NCI-H2081 (cell line): ENCODE results near the gene GCG.

ENCODE experiments used
- DNase-seq, 2 experiments: peaks; one replicate each; lab custom pipeline; 2025; lab: John Stamatoyannopoulos, UW

The GCG gene

DNA sequence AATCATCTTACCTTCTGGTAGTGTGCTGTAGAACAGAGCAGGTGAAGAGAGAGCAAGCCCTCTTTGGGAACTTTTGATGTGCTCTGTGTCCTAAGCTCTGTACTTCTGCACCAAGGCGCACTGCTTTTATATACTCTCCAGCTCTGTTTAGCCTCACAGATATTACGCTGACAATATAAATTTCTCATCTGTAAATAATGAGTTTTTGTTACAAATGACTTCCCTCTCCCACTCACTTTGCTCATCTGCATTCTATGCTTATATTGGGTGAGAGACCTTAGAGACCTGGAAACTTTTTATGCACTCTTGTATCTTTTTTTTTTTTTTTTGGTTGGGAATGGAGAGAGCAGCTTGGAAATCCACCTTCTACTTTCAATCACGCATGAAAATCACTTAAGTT lies at the start of gene GCG:
TSS of gene GCG (minus strand) at position 101 of the 400 bp plus-strand sequence. CDS start 3,069 bp downstream, outside the sequence.
- DNase-seq: no peak

GRCh38 chr2:162200636-162201035 lies 48.6 kb upstream of the GCG start:
- DNase-seq: no peak

DNA sequence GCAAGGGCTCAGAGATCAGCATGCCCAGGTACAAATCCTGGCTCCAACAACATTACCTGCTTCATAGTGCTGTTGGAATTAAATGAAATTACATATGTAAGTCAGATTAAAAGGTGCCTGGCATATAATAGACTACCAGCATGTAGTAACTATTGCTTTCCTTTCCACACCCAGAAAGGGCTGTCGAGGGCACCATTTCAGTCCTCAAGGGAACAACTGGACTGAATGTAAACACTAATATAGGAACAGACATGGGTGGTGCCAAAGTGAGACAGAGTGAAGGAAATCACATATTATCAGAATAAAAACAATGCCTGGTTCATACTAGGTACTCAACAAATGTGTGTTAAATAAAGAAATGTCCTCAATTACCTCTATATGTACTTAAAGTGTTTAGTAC lies 47.9 kb upstream of the GCG start:
- no peak for DNase-seq

DNA sequence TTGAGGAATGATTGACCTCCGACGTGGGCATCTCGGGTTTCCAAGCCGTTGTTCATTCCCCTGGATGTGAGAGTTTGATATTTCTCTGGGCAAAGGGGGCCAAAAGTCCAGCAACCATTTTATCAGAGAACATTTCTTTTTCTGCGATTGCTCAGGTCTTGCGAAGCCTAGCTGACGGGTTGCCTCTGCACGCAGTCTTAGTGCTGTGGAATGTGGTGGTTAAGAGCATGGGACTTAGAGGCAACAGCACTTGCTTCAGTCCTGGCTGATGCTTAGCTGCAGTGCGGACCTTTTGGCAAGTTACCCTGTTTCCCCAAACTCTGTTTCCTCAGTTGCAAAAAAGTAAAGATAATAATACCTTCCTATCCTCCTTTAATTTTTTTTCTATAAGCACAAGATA lies 46.2 kb upstream of the GCG start:
- DNase-seq: no peak

DNA sequence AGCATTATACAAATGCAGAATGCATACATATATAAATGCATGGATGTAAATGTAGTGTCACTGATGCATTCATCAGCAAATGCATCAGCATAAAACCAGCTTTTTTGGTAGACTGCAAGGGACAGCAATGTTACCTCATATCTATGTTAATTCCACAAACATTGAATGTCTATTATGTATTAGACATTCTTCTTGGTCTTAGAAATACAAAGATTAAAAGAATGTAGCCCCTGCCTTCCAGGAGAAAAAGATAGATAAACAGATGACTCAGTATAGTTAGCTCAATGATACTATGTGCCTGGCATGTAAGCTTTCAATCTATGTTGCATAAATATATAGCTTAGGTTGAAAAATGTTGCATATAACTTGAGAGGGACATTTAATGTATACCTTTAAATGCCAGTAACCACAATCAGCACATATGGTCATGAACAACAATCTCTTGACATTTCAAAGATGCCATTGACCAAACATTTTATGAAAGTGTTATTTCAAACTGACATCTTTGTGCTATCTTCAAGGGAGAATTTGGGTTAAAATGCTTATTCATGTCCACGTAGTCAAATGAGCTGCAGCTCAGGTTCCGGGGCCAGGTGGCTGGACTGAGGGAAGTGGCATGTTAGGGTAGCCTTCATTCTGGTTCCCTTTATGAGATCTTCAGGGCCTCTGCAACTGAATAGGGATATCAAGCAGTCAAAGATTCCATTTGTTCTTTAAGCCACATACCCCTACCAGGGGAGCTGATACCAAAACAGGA lies 45.2 kb upstream of the GCG start:
- no peak for DNase-seq

GRCh38 chr2:162196638-162197037 lies 44.6 kb upstream of the GCG start:
- no peak for DNase-seq

- DNase-seq: no peak
Observed at GRCh38 chr2:162188451-162188850, 36.4 kb upstream of the GCG start.

DNA sequence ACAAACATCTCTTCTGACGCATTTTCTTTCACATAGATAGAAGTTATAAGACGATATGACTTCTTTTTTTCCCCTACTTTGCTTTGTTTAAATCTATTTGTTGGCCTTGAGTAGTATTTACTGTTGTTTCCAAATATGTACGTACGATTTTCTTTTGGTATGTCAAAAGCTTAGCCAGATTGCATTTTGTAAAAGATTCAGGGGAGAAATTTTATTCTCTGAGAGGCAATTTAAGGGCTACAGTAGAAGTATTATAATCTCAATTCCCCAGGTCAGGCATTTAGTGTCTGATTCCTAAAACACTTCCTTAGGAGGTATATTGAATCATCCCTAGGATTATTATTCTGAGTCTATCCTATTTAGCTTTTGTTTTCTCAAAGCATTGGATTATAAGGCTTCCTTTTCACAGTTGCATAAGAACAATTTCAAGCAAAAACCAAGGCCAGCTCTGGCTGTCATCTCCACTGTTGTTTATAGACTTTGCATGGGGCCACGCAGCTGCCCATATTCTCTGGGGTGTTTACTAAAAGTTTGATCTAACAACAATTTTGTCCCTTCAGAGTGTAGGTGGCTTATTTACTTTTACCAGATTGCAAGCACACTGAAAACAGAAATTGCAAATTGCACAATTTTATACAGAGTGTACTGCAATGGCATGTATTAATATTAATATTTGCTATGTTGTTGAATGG lies 33.6 kb upstream of the GCG start:
- DNase-seq: no peak

DNA sequence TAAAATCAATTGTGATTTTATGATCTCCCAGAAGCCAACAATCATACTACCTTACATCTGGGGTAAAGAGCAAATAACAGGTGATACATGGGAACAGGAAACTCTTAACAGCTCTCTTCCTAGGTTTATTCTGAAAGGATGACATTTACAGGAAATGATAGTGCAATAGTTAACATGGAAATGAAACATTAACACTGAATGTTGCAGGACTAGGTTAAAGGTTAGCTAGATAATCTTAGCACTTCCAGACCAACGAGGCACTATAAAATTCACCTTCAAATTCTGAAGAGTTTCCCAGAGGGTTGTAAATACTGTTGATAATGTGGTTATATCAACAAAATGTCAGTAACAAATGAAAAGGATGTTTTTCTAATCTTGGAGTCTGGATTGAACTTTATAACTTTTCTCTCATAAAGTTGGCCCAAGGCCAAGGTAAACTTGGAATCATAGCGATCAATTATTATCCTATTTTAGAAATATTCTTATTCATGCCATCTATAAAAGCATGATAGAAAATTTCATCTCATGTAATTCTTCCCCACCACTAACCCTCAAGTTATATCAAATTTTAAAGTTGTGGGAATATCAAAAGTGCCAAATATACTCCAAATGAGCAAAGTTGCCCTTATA lies 32.9 kb upstream of the GCG start:
- DNase-seq: no peak

DNA sequence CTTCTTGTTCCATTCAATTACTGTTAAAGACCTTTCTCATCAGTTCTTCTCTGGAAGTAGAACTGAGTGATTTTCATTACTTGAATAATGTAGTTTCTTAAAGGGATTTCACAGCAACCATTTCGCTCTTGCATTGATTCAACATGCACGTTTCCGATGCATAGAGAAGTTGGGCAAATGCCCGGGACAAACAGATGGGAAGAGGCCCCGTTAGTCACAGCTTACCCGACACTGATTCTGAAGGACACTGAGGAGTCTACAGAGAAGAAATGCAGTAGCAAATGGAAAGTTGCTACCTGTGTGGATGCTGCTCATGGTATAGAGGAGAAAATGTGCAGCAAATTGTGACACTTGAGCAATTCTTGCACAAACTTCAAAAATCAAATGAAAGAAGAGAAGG lies 32.3 kb upstream of the GCG start:
- DNase-seq: no peak

- no peak for DNase-seq
Observed at GRCh38 chr2:162182395-162182794, 30.3 kb upstream of the GCG start.

DNA sequence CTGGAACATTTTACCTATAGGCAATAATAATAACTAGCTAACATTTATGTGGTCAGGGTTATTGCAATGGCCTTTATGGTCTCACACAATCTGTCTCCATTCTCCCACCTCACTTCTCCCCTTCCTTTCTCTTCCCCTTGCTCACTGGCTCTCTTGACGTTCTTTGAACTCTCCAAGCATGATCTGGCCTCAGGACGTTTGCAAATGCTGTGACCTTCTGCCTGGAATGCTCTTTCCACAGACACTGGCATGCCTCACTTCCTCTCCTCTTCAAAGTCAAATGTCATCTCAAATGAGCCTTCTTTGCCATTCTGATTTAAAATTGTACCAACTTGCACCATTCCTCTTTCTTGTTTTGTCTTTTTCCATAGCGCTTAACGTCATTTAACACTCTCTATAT lies 25.3 kb upstream of the GCG start:
- no peak for DNase-seq

DNA sequence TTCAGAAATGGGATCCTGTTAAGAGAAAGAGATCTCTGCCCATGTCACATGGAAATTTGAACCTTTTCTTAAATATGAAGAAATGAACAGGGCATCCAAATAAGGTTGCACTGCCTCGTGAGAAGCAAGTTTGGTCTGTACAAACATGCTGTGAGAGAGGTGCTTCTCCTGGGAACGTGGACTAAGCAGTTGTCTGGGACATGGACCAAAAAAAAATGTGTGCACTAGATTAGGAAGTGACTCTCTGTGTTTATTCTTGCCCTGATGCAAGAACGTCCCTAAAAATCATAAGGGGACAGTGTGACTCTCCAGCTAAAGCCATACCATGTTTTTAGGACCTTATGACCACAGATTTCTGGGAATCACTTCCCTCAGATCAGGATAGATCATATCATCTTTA lies 23.7 kb upstream of the GCG start:
- DNase-seq: no peak

DNA sequence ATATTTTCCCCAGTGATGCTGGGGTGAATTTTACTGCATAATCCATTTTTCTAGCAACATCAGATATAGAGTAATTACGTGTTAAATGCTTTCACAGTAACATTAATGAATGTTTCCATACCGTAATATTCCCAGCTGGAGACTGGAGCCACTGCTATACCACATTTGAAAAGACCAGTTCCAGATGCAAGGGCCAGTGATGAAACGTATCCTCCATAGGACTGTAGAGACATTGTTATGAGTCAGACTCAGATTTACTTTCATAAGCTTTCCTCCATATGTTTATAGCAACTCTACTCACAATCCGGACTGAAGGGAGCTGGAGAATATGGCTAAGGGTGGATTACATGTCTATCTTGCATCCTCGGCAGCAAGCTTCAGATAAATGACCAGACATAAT lies 22.7 kb upstream of the GCG start:
- no peak for DNase-seq

GRCh38 chr2:162172802-162173370 lies 20.8 kb upstream of the GCG start:
- DNase-seq: peak in 1 of 2 experiments; percentile 4

DNA sequence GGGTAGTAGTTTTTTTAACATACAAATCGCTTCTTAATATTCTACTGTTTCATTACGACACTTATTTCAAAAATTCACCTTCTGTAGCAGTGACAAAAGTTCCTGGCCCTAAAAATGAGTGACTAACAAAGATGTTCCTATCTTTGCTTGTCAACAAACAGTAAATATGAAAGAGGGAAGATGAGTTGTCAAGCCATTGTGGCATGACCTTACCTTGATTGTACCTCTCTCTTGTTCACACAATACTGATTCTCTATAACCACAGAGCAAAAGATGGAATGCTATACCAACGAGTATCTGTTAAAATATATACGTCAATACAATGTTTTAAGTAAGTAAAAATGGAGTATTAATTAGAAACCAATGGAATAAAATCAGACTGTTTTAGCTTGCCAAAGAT lies 14.7 kb upstream of the GCG start:
- DNase-seq: no peak

- no peak for DNase-seq
Observed at GRCh38 chr2:162166174-162166573, 14.1 kb upstream of the GCG start.

GRCh38 chr2:162164802-162165201 lies 12.8 kb upstream of the GCG start:
- DNase-seq: no peak

DNA sequence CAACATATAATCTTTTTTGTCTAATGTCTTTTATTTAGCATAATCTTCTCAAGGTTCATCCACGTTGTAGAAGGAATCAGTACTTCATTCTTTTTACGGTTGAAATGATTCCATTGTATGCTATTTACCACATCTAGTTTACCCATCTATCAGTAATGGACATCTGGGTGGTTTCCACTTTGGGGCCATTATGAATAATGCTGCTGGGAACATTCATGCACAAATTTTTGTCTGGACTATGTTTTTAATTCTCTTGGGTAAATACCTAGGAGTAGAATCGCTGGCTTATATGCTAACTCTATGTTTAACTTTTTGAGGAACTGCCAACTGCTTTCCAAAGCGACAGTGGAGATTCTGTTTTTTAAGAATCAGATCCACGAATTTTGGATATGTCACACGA lies 7.4 kb upstream of the GCG start:
- no peak for DNase-seq

DNA sequence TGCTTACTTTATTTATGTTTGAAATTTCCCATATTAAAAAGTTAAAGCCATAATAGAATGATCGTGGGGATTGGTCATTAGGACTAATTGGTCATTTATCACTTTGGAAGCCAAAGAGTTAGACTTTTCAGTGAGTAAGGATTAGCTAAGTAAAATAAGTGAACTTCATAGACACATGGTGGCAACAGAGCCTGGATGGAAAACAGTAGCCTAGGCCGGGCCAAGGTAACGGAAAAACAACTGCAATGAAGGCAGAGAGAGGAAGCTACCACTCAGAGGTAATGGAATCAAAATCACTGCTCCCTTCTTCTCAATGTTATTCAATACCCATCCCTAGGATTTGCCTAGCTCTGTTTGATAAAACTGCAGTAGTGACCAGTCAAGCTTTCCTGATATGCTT lies 4.1 kb upstream of the GCG start:
- DNase-seq: no peak

DNA sequence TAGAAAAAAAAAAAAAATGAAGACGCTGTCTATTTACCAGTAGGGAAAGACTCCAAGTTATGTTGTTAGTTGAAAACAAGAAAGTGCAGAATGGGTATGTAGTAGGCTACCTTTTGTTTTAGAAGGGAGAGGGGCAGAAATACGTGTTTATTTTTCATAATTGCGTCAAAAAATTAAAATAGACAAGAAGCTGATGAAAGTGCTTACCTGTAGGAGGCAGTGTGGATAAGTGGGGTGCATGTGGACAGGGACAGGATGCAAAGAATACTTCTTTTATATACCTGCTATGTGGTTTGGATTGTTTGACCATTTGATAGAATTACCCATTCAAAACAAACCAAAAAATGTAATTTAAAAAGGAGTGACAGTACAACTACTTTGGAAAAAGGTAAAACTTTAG lies 3.0 kb upstream of the GCG start:
- DNase-seq: no peak

DNA sequence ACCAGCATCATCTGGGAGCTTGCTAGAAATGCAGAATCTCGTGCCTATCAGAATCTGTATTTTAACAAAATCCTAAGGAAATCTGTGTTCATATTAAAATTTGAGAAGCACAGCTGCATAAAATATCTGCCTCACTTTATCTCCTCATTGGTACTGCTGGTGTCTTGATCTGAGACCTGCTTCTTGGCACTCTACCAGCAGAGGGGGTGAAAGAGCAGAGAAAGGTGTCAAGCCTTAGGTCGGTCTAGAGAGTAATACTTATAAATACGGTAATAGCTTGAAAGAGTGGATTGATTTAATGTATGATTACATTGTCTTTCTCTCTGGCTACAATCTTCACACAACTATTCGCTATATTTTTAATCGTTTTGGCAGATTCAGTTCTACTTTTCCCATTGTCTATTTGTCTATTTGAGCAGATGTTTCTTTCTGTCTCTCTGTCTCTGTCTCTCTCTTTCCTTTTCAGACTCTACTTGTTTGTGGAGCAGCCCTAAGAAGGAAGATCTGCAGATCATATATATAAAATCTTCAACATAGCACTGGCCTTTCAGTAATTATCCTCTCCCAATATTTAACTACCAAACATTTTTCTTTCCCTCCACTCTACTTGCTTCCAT lies 1.7 kb upstream of the GCG start:
- DNase-seq: peak; percentile 54 to 66

DNA sequence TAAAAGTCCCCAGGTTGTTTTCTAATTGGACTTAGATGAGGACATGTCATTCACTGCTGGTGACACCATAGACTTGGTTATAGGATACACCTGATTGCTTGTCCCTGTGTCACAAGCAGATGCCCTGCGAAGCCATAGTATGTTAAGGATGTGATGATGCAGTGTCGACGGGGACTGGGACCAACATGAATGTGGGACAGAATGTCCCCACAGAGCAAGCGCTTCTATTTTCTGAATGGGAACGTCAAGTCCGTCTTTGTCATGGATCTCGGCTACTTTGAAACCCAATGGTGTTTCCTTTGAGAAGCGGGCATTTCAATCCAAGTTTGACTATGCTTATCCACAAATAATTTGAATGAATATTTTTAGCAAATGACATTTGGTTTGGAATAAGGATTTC lies 2.1 kb downstream of the GCG start:
- no peak for DNase-seq
